Measurements from ENCODE around the gene HIVEP2. TPM values are rescaled to one million over a fixed set of nuclear protein-coding genes. Genes with fewer than 3 reads are reported as not detected.
A peak's percentile ranks its signal among the peaks of the same experiment; 100 is the strongest.

HIVEP2 gene, protein sequence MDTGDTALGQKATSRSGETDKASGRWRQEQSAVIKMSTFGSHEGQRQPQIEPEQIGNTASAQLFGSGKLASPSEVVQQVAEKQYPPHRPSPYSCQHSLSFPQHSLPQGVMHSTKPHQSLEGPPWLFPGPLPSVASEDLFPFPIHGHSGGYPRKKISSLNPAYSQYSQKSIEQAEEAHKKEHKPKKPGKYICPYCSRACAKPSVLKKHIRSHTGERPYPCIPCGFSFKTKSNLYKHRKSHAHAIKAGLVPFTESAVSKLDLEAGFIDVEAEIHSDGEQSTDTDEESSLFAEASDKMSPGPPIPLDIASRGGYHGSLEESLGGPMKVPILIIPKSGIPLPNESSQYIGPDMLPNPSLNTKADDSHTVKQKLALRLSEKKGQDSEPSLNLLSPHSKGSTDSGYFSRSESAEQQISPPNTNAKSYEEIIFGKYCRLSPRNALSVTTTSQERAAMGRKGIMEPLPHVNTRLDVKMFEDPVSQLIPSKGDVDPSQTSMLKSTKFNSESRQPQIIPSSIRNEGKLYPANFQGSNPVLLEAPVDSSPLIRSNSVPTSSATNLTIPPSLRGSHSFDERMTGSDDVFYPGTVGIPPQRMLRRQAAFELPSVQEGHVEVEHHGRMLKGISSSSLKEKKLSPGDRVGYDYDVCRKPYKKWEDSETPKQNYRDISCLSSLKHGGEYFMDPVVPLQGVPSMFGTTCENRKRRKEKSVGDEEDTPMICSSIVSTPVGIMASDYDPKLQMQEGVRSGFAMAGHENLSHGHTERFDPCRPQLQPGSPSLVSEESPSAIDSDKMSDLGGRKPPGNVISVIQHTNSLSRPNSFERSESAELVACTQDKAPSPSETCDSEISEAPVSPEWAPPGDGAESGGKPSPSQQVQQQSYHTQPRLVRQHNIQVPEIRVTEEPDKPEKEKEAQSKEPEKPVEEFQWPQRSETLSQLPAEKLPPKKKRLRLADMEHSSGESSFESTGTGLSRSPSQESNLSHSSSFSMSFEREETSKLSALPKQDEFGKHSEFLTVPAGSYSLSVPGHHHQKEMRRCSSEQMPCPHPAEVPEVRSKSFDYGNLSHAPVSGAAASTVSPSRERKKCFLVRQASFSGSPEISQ (N-terminal part only)
- 10 to 100 TPM; 26.8 to 41.3 (median 32.7) TPM for total RNA-seq
- 1 to 10 TPM; 2.5 to 3.2 (median 3.0) TPM for polyA plus RNA-seq
- long read RNA-seq, donor 1: 0 reads
- long read RNA-seq, donor 2: 0 reads

DNA sequence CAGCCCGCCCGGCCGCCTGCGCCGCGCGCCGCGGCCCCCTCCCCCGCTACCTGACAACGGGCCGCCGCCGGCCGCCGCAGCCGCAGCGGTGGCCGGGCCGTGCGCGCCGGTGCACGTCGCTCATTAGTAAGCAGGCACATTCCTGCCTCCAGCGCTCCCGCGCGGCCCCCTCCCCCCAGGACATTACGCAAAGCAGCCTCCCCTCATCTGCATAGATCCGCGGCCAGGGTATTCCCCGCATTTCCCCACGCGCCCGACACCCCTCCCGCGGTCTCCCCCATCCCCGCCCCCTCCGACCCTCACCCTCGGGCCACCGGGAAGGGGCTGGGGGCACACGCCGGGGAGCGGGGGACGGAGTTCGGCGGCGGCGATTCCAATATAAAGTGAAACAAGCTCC is at the start of gene HIVEP2:
HIVEP2 (minus strand) TSS at position 128 of the 397 bp plus-strand sequence. CDS start 170,438 bp downstream, outside the sequence.
- 0 to 1% (median 0%) methylated on average over 31 to 50 of the region's 50 CpGs for WGBS, 5 donors
- intact Hi-C loops (cut with DNase I; ENCODE audit: low total_unique reads): loop anchor here (5.0 to 10.0 kb wide), 2 partner anchors 120 to 253 kb away; no protein-coding TSS in a partner anchor

GRCh38 chr6:142993977-142994376 is 49.0 kb upstream of the HIVEP2 start:
- H3K27me3 ChIP-seq (replicated peaks in 1 of 7): no peaks in the 10 kb centered on the region
- H3K9me3 ChIP-seq: peaks cover 0 to 9% (median under 1%) of the 10 kb centered on the region in 8 donors
- TF ChIP-seq CTCF (IDR thresholded peaks at IDR 0.05 in 8 of 11, conservative IDR thresholded peaks at IDR 0.05 in 3 of 11) (no peak), POLR2AphosphoS5 (IDR thresholded peaks at IDR 0.05) (no peak), POLR2A (IDR thresholded peaks at IDR 0.05) (no peak)
- no peak overlapping the region for H3K4me3 ChIP-seq
- 93 to 97% (median 95%) methylated on average over 7 of the region's 7 CpGs for WGBS, 5 donors
- intact Hi-C loops (cut with DNase I; ENCODE audit: low total_unique reads): no loop called here
- no peaks in the 10 kb centered on the region for H3K36me3 ChIP-seq
- H3K4me1 ChIP-seq: no peaks in the 10 kb centered on the region
- DNase-seq: no peak
- H3K27ac ChIP-seq: no peak overlapping the region

More for the DNA sequence above, at the start of gene HIVEP2:
- no peaks in the 10 kb centered on the region for H3K9me3 ChIP-seq
- H3K27me3 ChIP-seq (replicated peaks in 1 of 7): no peaks in the 10 kb centered on the region
- H3K4me1 ChIP-seq: peaks cover 35 to 53% (median 45%) of the 10 kb centered on the region in 6 donors
- no peaks in the 10 kb centered on the region for H3K36me3 ChIP-seq
- peak within 1 kb of the TSS; percentile 95 to 99 (median 99) for H3K27ac ChIP-seq
- DNase-seq: peak; percentile 94
- peak within 1 kb of the TSS; percentile 75 to 92 (median 82) for H3K4me3 ChIP-seq
- TF ChIP-seq POLR2A (IDR thresholded peaks at IDR 0.05) (peak in 2 of 3 donors; percentile 21 to 48), CTCF (IDR thresholded peaks at IDR 0.05 in 8 of 11, conservative IDR thresholded peaks at IDR 0.05 in 3 of 11) (no peak)

- Histone ChIP-seq H3K9me3 (peaks cover 0 to 9% (median under 1%) of the 10 kb centered on the region in 8 donors), H3K27ac (no peak overlapping the region), H3K4me1 (no peaks in the 10 kb centered on the region), H3K4me3 (no peak overlapping the region), H3K27me3 (replicated peaks in 1 of 7) (no peaks in the 10 kb centered on the region), H3K36me3 (no peaks in the 10 kb centered on the region)
- intact Hi-C loops (cut with DNase I; ENCODE audit: low total_unique reads): no loop called here
- DNase-seq: no peak
- no peak for TF ChIP-seq POLR2A (IDR thresholded peaks at IDR 0.05)
- no peak for TF ChIP-seq POLR2AphosphoS5 (IDR thresholded peaks at IDR 0.05)
- no peak for TF ChIP-seq CTCF (IDR thresholded peaks at IDR 0.05 in 8 of 11, conservative IDR thresholded peaks at IDR 0.05 in 3 of 11)
These were observed 42.5 kb upstream of the HIVEP2 start for GRCh38 chr6:142987490-142987889.
